ENCODE data around the gene RBM23.

DNA sequence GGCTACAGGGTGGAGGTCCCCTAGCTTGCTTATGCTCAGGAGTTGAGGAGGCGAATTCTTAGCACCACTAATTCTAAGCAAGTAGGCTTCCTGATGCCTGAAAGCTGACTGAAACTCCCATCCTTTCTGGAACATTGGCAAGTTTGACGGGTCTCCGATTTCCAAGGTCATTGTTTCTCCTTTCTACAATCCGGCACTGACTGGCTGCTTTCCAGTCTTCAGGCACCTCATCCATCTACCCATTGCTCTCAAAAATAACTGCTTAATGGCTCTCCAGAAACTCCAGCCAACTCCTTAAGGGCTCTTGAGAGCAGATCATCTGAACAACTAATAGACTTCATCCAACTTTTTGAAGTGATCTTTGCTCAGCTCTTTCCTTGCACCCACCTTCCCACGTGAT, 22.6 kb downstream of the RBM23 start:
- TF ChIP-seq POLR2AphosphoS5 (IDR thresholded peaks at IDR 0.05; ENCODE audit: low read depth, low read length) = no peak
- TF ChIP-seq TAF1 (IDR thresholded peaks at IDR 0.05; ENCODE audit: borderline replicate concordance, low read depth, low read length) = no peak
- no peak for TF ChIP-seq POLR2A (IDR thresholded peaks at IDR 0.05; ENCODE audit: low read depth, low read length)
